ENCODE data around the gene TMEM63A.
"Not testable (repeated sequence)": the region's sequence is repeated elsewhere in the genome, so short reads cannot be mapped to it uniquely, and the experiment has no call there.

DNA sequence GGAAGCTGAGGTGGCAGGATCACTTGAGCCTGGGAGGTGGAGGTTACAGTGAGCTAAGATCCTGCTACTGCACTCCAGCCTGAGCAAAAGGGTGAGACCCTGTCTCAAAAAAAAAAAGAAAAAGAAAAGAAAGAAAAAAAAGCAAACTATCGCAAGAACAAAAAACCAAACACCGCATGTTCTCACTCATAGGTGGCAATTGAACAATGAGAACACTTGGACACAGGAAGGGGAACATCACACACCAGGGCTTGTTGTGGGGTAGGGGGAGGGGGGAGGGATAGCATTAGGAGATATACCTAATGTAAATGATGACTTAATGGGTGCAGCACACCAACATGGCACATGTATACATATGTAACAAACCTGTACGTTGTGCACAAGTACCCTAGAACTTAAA lies 47.3 kb upstream of the TMEM63A start:
- not testable (repeated sequence) for TF ChIP-seq POLR2AphosphoS5 (IDR thresholded peaks at IDR 0.05)
- TF ChIP-seq, protein P1, sequence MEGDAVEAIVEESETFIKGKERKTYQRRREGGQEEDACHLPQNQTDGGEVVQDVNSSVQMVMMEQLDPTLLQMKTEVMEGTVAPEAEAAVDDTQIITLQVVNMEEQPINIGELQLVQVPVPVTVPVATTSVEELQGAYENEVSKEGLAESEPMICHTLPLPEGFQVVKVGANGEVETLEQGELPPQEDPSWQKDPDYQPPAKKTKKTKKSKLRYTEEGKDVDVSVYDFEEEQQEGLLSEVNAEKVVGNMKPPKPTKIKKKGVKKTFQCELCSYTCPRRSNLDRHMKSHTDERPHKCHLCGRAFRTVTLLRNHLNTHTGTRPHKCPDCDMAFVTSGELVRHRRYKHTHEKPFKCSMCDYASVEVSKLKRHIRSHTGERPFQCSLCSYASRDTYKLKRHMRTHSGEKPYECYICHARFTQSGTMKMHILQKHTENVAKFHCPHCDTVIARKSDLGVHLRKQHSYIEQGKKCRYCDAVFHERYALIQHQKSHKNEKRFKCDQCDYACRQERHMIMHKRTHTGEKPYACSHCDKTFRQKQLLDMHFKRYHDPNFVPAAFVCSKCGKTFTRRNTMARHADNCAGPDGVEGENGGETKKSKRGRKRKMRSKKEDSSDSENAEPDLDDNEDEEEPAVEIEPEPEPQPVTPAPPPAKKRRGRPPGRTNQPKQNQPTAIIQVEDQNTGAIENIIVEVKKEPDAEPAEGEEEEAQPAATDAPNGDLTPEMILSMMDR (IDR thresholded peaks at IDR 0.05): not testable (repeated sequence)

Measured in transverse colon (tissue), 4 donors.